Heart right ventricle (tissue), 16 donors: ENCODE measurements around the gene GPR4. TPM values are rescaled to one million over a fixed set of nuclear protein-coding genes. Genes with fewer than 3 reads are reported as not detected.

ENCODE experiments used
- ATAC-seq, 8 donors: fragments of 200-7000 bp; cut with Tn5 transposase; one replicate each; pipeline ENCODE4 v1.9.1; 2020; ENCODE audit warnings: mild to moderate bottlenecking in 8 of 8, moderate library complexity in 8 of 8, moderate number of reproducible peaks in 1 of 8
- DNase-seq, 2 donors: peaks; one replicate each; pipeline ENCODE4 v3.0.0-alpha.2; 2020
- H3K27ac ChIP-seq, 10 donors: fragments of 200-600 bp; sonication (generic) in 2 of 10; one replicate each; pipeline versions ENCODE4 v1.5.0 to v1.8.0; 2020 to 2022; ENCODE audit warnings: mild to moderate bottlenecking in 3 of 10
- H3K27me3 ChIP-seq, 7 donors: fragments of 200-600 bp; one replicate each; pipeline ENCODE4 v1.8.0; 2021 to 2022; ENCODE audit warnings: mild to moderate bottlenecking in 2 of 7
- H3K36me3 ChIP-seq, 9 donors: fragments of 200-600 bp; sonication (generic) in 1 of 9; one replicate each; pipeline versions ENCODE4 v1.5.0 to v1.8.0; 2020 to 2022; ENCODE audit warnings: mild to moderate bottlenecking in 2 of 9
- H3K4me1 ChIP-seq, 9 donors: fragments of 200-600 bp; sonication (generic) in 1 of 9; one replicate each; pipeline versions ENCODE4 v1.5.0 to v1.8.0; 2020 to 2022; ENCODE audit warnings: mild to moderate bottlenecking in 4 of 9
- H3K4me3 ChIP-seq, 10 donors: fragments of 200-600 bp; sonication (generic) in 2 of 10; one replicate each; pipeline versions ENCODE4 v1.5.0 to v1.8.0; 2020 to 2022; ENCODE audit warnings: mild to moderate bottlenecking in 7 of 10, moderate library complexity in 2 of 10
- H3K9me3 ChIP-seq, 11 donors: fragments of 200-600 bp in 10 of 11; sonication (generic) in 2 of 11; one replicate each; pipeline versions ENCODE4 v1.5.0 to v1.8.0; 2013 to 2022; ENCODE audit warnings: mild to moderate bottlenecking in 2 of 11, control low read depth in 1 of 11, moderate library complexity in 1 of 11
- CTCF ChIP-seq, 9 donors: fragments of 200-600 bp; sonication (generic) in 2 of 9; IDR thresholded peaks; one replicate each; pipeline versions ENCODE4 v1.5.0 to v1.8.0; 2021 to 2022; ENCODE audit warnings: antibody characterized with exemption in 9 of 9, mild to moderate bottlenecking in 5 of 9, moderate library complexity in 1 of 9
- WGBS, 2 donors: extraction: QIAGEN DNeasy Blood & Tissue Kit; methylation state at CpG; one replicate each; pipeline ENCODE4 v1.1.7; 2013; ENCODE audit warnings: inconsistent platforms in 1 of 2; 5-methylcytosine and 5-hydroxymethylcytosine counted together
- intact Hi-C, 10 donors: fragments of 100-400 bp; cut with DNase I; formaldehyde crosslinking; loops; one replicate each; pipeline versions ENCODE4 v1.11.1 to v1.14.2; 2022
- polyA plus RNA-seq, 2 donors: library from polyadenylated mRNA; stranded (reverse); fragments of 200-250 nt; gene quantifications; one replicate each; pipeline ENCODE4 v1.2.3, GENCODE V29; 2013
- total RNA-seq, 10 donors: library from RNA; stranded (reverse); fragmentation: NEBNext Ultra II Directional in 3 of 10; extraction: Animal tissue kit (Norgen Biotek cat#: 25700) in 3 of 10; gene quantifications; one replicate each; pipeline versions ENCODE4 v1.2.1 to v1.2.4, GENCODE V29; 2021 to 2023
- donor health status: Arrhythmogenic right ventricular cardiomyopathy.
- donor health status: ischemic (EF 13 %, LVEDD 7.1; RV severe dilation, severe dysfunction).
- donor health status: healthy with polysubstance abuse.
- donor health status: DM: no; HTN: yes; CAD: no.
- donor health status: DM: no; HTN: no; CAD: no.
- donor health status: ischemic (EF 25% LVEDD 6.9; RV normal size, moderate dysfunction).
- donor health status: ischemic (EF 25% LVEDD 5.7; RV mildly dilated, moderate dysfunction).
- donor health status: healthy.
- donor health status: DM: yes; HTN: yes; CAD: no.
- donor health status: Ischemic cardiomyopathy.
- donor health status: ischemic (EF 35%, LVEDD 5.7; RV mildly dilated, moderate dysfunction).
- donor health status: nonischemic (EF 11% LVEDD 7.7; RV severe dilation, severe dysfunction).
- donor health status: DM: yes; HTN: yes; CAD: no.
- donor health status: PGD.
- donor health status: ischemic (EF 29% LVEDD 5.4; RV normal size, mild dysfunction).
- donor health status: nonischemic (EF 23%, LVEDD 6.1; RV moderate dilation, normal function).

GPR4 gene
- total and polyA plus RNA-seq, 12 donors, result 2.3 to 29.4 (median 5.6) TPM

GRCh38 chr19:45567609-45568008 is 34.4 kb downstream of the GPR4 start:
- H3K27me3 ChIP-seq, result no peaks in the 10 kb centered on the region
- DNase-seq (no peak), ATAC-seq (no peak)
- H3K4me1 ChIP-seq, result peaks cover 2 to 35% (median 23%) of the 10 kb centered on the region in 9 donors
- no peaks in the 10 kb centered on the region for H3K36me3 ChIP-seq
- 82 to 83% methylated on average over 2 of the region's 2 CpGs for WGBS, 2 donors
- H3K9me3 ChIP-seq, result peaks cover 0 to 5% (median 0%) of the 10 kb centered on the region in 11 donors
- peak overlapping the region in 6 of 10 donors; percentile 32 to 75 (median 68) for H3K27ac ChIP-seq
- intact Hi-C loops, result loop anchor here in 1 of 10 donors (5.0 kb wide), 1 partner anchor 40 kb away; no protein-coding TSS in a partner anchor
- TF ChIP-seq CTCF (IDR thresholded peaks at IDR 0.05), result no peak
- H3K4me3 ChIP-seq, result no peak overlapping the region

GRCh38 chr19:45564131-45564780 is 37.8 kb downstream of the GPR4 start:
- Histone ChIP-seq H3K4me3 (no peak overlapping the region), H3K27me3 (no peaks in the 10 kb centered on the region), H3K9me3 (no peaks in the 10 kb centered on the region), H3K27ac (no peak overlapping the region), H3K36me3 (peaks cover 0 to 4% (median 0%) of the 10 kb centered on the region in 9 donors), H3K4me1 (peaks cover 0 to 43% (median 29%) of the 10 kb centered on the region in 9 donors)
- no peak for DNase-seq
- no peak for TF ChIP-seq CTCF (IDR thresholded peaks at IDR 0.05)
- intact Hi-C loops, result loop anchor here in 2 of 10 donors (5.0 kb wide), 2 partner anchors 37 to 42 kb away; no protein-coding TSS in a partner anchor
- WGBS, 2 donors, result 69 to 73% methylated on average over 5 of the region's 5 CpGs
- ATAC-seq, result no peak

DNA sequence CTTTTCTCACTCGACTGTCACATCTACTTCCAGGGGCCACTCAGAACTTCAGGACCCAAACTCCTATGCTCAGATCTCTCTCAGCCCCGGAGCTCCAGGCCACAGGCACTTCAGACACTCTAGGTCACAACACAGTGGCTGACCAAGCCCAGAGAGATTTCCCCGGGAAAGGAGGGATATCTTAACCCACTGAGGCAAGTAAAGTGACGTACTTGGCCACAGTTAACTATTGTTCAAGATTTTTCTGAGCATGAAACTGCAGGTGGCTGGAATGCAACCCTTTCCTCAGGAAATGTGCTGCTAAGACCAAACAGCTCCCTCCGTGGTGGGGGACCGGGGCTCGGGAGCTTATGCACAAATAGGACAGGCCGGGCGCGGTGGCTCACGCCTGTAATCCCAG is 41.3 kb downstream of the GPR4 start:
- DNase-seq, result no peak
- WGBS, 2 donors, result 54 to 57% methylated on average over 11 of the region's 11 CpGs
- TF ChIP-seq CTCF (IDR thresholded peaks at IDR 0.05), result no peak
- ATAC-seq, result peak in 6 of 8 donors; percentile 34 to 75 (median 53)
- Histone ChIP-seq H3K36me3 (peaks cover 0 to 4% (median 0%) of the 10 kb centered on the region in 9 donors), H3K27me3 (no peaks in the 10 kb centered on the region), H3K27ac (peak overlapping the region in 8 of 10 donors; percentile 6 to 73 (median 52)), H3K4me3 (no peak overlapping the region), H3K4me1 (peaks cover 0 to 45% (median 23%) of the 10 kb centered on the region in 9 donors), H3K9me3 (no peaks in the 10 kb centered on the region)
- intact Hi-C loops, result loop anchor here in 2 of 10 donors (5.0 kb wide), 2 partner anchors 33 to 38 kb away; no protein-coding TSS in a partner anchor

GRCh38 chr19:45560038-45560437 is 42.0 kb downstream of the GPR4 start:
- H3K36me3 ChIP-seq, result peaks cover 0 to 4% (median 0%) of the 10 kb centered on the region in 9 donors
- WGBS, 2 donors, result 68 to 69% methylated on average over 5 of the region's 5 CpGs
- no peaks in the 10 kb centered on the region for H3K27me3 ChIP-seq
- no peak for TF ChIP-seq CTCF (IDR thresholded peaks at IDR 0.05)
- peak overlapping the region in 8 of 10 donors; percentile 6 to 73 (median 52) for H3K27ac ChIP-seq
- peaks cover 0 to 45% (median 23%) of the 10 kb centered on the region in 9 donors for H3K4me1 ChIP-seq
- intact Hi-C loops, result loop anchor here in 2 of 10 donors (5.0 kb wide), 2 partner anchors 33 to 38 kb away; no protein-coding TSS in a partner anchor
- no peaks in the 10 kb centered on the region for H3K9me3 ChIP-seq
- DNase-seq (no peak), ATAC-seq (no peak)
- H3K4me3 ChIP-seq, result no peak overlapping the region
